Spleen (tissue), 11 donors: ENCODE measurements around the gene USP28. TPM values are rescaled to one million over a fixed set of nuclear protein-coding genes. Genes with fewer than 3 reads are reported as not detected.
A peak's percentile ranks its signal among the peaks of the same experiment; 100 is the strongest.

ENCODE experiments used
- DNase-seq: peaks from one replicate; pipeline ENCODE4 v3.0.0-alpha.2; 2020
- H3K27ac ChIP-seq, 8 donors: fragments of 200-600 bp; sonication (generic) in 7 of 8; 1 replicate in 4 of 8; 2 replicates in 4 of 8; pipeline versions ENCODE4 v1.5.0 to v1.8.0; 2016 to 2021; ENCODE audit warnings: inconsistent platforms in 4 of 8, mild to moderate bottlenecking in 4 of 8, moderate library complexity in 1 of 8
- H3K27me3 ChIP-seq, 7 donors: fragments of 200-600 bp; sonication (generic) in 6 of 7; replicated peaks in 1 of 7; 1 replicate in 4 of 7; 2 replicates in 3 of 7; pipeline versions ENCODE4 v1.5.0 to v1.8.0; 2016 to 2021; ENCODE audit warnings: inconsistent platforms in 3 of 7, mild to moderate bottlenecking in 1 of 7
- H3K36me3 ChIP-seq, 6 donors: fragments of 200-600 bp; sonication (generic) in 5 of 6; 1 replicate in 4 of 6; 2 replicates in 2 of 6; pipeline versions ENCODE4 v1.5.0 to v1.8.0; 2016 to 2021; ENCODE audit warnings: inconsistent platforms in 2 of 6
- H3K4me1 ChIP-seq, 6 donors: fragments of 200-600 bp; sonication (generic) in 5 of 6; 1 replicate in 3 of 6; 2 replicates in 3 of 6; pipeline versions ENCODE4 v1.5.0 to v1.8.0; 2016 to 2021; ENCODE audit warnings: inconsistent platforms in 3 of 6
- H3K4me3 ChIP-seq, 8 donors: fragments of 200-600 bp; sonication (generic) in 7 of 8; 1 replicate in 4 of 8; 2 replicates in 4 of 8; pipeline versions ENCODE4 v1.5.0 to v1.8.0; 2016 to 2021; ENCODE audit warnings: inconsistent platforms in 4 of 8, mild to moderate bottlenecking in 4 of 8, moderate library complexity in 2 of 8
- H3K9me3 ChIP-seq, 8 donors: fragments of 200-600 bp; sonication (generic) in 7 of 8; 1 replicate in 4 of 8; 2 replicates in 4 of 8; pipeline versions ENCODE4 v1.5.0 to v1.8.0; 2016 to 2021; ENCODE audit warnings: inconsistent platforms in 4 of 8
- CTCF ChIP-seq, 11 experiments: fragments of 200-600 bp in 7 of 11; fragments of 450-650 bp in 4 of 11; sonication (generic) in 4 of 11; IDR thresholded peaks in 8 of 11; conservative IDR thresholded peaks in 3 of 11; 1 replicate in 7 of 11; 2 replicates in 4 of 11; pipeline versions ENCODE4 v1.4.0 to v1.8.0; 2016 to 2021; ENCODE audit warnings: antibody characterized with exemption in 11 of 11, inconsistent platforms in 4 of 11, mild to moderate bottlenecking in 1 of 11
- POLR2A ChIP-seq, 3 donors: fragments of 450-650 bp; IDR thresholded peaks; one replicate each; pipeline ENCODE4 v1.5.1; 2017; ENCODE audit warnings: antibody characterized with exemption in 3 of 3, mild to moderate bottlenecking in 1 of 3
- POLR2AphosphoS5 ChIP-seq, 3 donors: sonication (generic); formaldehyde crosslinking; IDR thresholded peaks; one replicate each; pipeline ENCODE4 v1.5.1; 2017; ENCODE audit warnings: antibody characterized with exemption in 3 of 3
- WGBS, 5 donors: extraction: QIAGEN DNeasy Blood & Tissue Kit in 3 of 5; methylation state at CpG; one replicate each; pipeline versions ENCODE4 v1.1.5 to v1.1.7; 2013 to 2018; 5-methylcytosine and 5-hydroxymethylcytosine counted together
- intact Hi-C: fragments of 100-400 bp; cut with DNase I; formaldehyde crosslinking; loops from one replicate; pipeline ENCODE4 v1.15.0; 2023; ENCODE audit warnings: low total_unique reads
- polyA plus RNA-seq, 3 donors: library from polyadenylated mRNA; stranded (reverse); fragments of 200-250 nt; gene quantifications; one replicate each; pipeline ENCODE4 v1.2.1, GENCODE V29; 2013
- total RNA-seq, 7 donors: library from RNA; depleted of rRNA in 3 of 7; stranded (reverse); fragments of >200 nt in 3 of 7; fragmentation: NEBNext Ultra II Directional in 4 of 7; extraction: Animal tissue kit (Norgen Biotek cat#: 25700) in 4 of 7; gene quantifications; one replicate each; pipeline versions ENCODE4 v1.1.0 to v1.2.1, GENCODE V29; 2016 to 2021
- donor health status: healthy with polysubstance abuse.
- donor health status: DM: no; HTN: no; CAD: no; lungs with moderate emphysema.
- donor health status: DM: no; HTN: no; CAD: no.
- donor health status: Bipolar disorder and iron deficiency.
- donor health status: healthy.
- donor health status: DM: no; HTN: no; CAD: no.
- donor health status: DM: yes; HTN: yes; CAD: no.

Gene USP28
- total and polyA plus RNA-seq, 10 donors = 4.2 to 44.8 (median 27.6) TPM

GRCh38 chr11:113874096-113874495 is 1.3 kb downstream of the USP28 start:
- Histone ChIP-seq H3K27ac (no peak overlapping the region), H3K27me3 (no peaks in the 10 kb centered on the region), H3K36me3 (peaks cover 0 to 13% (median 0%) of the 10 kb centered on the region in 6 donors), H3K9me3 (no peaks in the 10 kb centered on the region), H3K4me3 (peak overlapping the region in 6 of 8 donors; percentile 70 to 94 (median 82)), H3K4me1 (peaks cover 9 to 82% (median 41%) of the 10 kb centered on the region in 6 donors)
- intact Hi-C loops = no loop called here
- WGBS, 5 donors = 88 to 95% (median 92%) methylated on average over 13 to 19 of the region's 19 CpGs
- TF ChIP-seq POLR2AphosphoS5 (IDR thresholded peaks at IDR 0.05) (no peak), CTCF (IDR thresholded peaks at IDR 0.05 in 8 of 11, conservative IDR thresholded peaks at IDR 0.05 in 3 of 11) (no peak), POLR2A (IDR thresholded peaks at IDR 0.05) (no peak)
- no peak for DNase-seq

- Histone ChIP-seq H3K27ac (no peak overlapping the region), H3K4me3 (peak overlapping the region in 1 of 8 donors; percentile 94), H3K36me3 (peaks cover 0 to 13% (median 0%) of the 10 kb centered on the region in 6 donors), H3K27me3 (no peaks in the 10 kb centered on the region), H3K9me3 (no peaks in the 10 kb centered on the region), H3K4me1 (peaks cover 9 to 90% (median 41%) of the 10 kb centered on the region in 6 donors)
- TF ChIP-seq POLR2A (IDR thresholded peaks at IDR 0.05) = no peak
- TF ChIP-seq CTCF (IDR thresholded peaks at IDR 0.05 in 8 of 11, conservative IDR thresholded peaks at IDR 0.05 in 3 of 11) = no peak
- TF ChIP-seq POLR2AphosphoS5 (IDR thresholded peaks at IDR 0.05) = no peak
- no peak for DNase-seq
- intact Hi-C loops = no loop called here
- WGBS, 5 donors = 61 to 78% (median 74%) methylated on average over 5 of the region's 5 CpGs
Observed at GRCh38 chr11:113873236-113873626, 2.1 kb downstream of the USP28 start.

GRCh38 chr11:113871336-113871735 is 4.0 kb downstream of the USP28 start:
- intact Hi-C loops = no loop called here
- peaks cover 9 to 90% (median 37%) of the 10 kb centered on the region in 6 donors for H3K4me1 ChIP-seq
- DNase-seq = no peak
- H3K36me3 ChIP-seq = peaks cover 0 to 18% (median 0%) of the 10 kb centered on the region in 6 donors
- H3K4me3 ChIP-seq = no peak overlapping the region
- no peaks in the 10 kb centered on the region for H3K27me3 ChIP-seq
- no peaks in the 10 kb centered on the region for H3K9me3 ChIP-seq
- TF ChIP-seq CTCF (IDR thresholded peaks at IDR 0.05 in 8 of 11, conservative IDR thresholded peaks at IDR 0.05 in 3 of 11) (no peak), POLR2A (IDR thresholded peaks at IDR 0.05) (no peak), POLR2AphosphoS5 (IDR thresholded peaks at IDR 0.05) (no peak)
- WGBS, 5 donors = 84 to 94% (median 90%) methylated on average over 3 of the region's 3 CpGs
- H3K27ac ChIP-seq = peak overlapping the region in 2 of 8 donors; percentile 8 to 41

GRCh38 chr11:113867843-113868503 is 7.4 kb downstream of the USP28 start:
- H3K27ac ChIP-seq = peak overlapping the region in 5 of 8 donors; percentile 22 to 66 (median 46)
- TF ChIP-seq POLR2A (IDR thresholded peaks at IDR 0.05) (no peak), CTCF (IDR thresholded peaks at IDR 0.05 in 8 of 11, conservative IDR thresholded peaks at IDR 0.05 in 3 of 11) (no peak), POLR2AphosphoS5 (IDR thresholded peaks at IDR 0.05) (no peak)
- DNase-seq = no peak
- no peak overlapping the region for H3K4me3 ChIP-seq
- H3K36me3 ChIP-seq = peaks cover 0 to 28% (median 0%) of the 10 kb centered on the region in 6 donors
- peaks cover 5 to 61% (median 17%) of the 10 kb centered on the region in 6 donors for H3K4me1 ChIP-seq
- intact Hi-C loops = no loop called here
- 75 to 90% (median 84%) methylated on average over 3 of the region's 3 CpGs for WGBS, 5 donors
- H3K27me3 ChIP-seq = no peaks in the 10 kb centered on the region
- H3K9me3 ChIP-seq = no peaks in the 10 kb centered on the region
